AG04449 (cell line): ENCODE data around the gene WNT11.

ENCODE experiments used
- CTCF ChIA-PET: fragments of 350-600 bp; formaldehyde crosslinking; extraction: SDS; loops from one replicate; lab custom pipeline; 2021; ENCODE audit warnings: antibody characterized with exemption; lab: Yijun Ruan, JAX
- POLR2A ChIA-PET: fragments of 400-600, 350-600 bp; formaldehyde crosslinking; extraction: SDS; loops from one replicate; lab custom pipeline; 2020; ENCODE audit warnings: antibody characterized with exemption, inconsistent platforms; lab: Yijun Ruan, JAX
- DNase-seq: peaks from one replicate; pipeline ENCODE4 v3.0.0-alpha.2; 2010; ENCODE audit warnings: low read depth, low spot score
- H3K4me3 ChIP-seq: 2 replicates; pipeline ENCODE4 v1.5.1; 2011; ENCODE audit warnings: low read depth, mild to moderate bottlenecking, control low read depth, low read length
- CTCF ChIP-seq: IDR thresholded peaks from one replicate; pipeline ENCODE4 v1.5.1; 2011; ENCODE audit warnings: mild to moderate bottlenecking, moderate library complexity, low read length, control low read depth, inconsistent platforms; ENCODE audit not compliant: insufficient read depth; ENCODE audit errors: missing control alignments

Gene WNT11

GRCh38 chr11:76243957-76244285 lies 37.6 kb upstream of the WNT11 start:
- DNase-seq: no peak
- ChIA-PET POLR2A (no interaction called here), CTCF (no interaction called here)
- no peak for TF ChIP-seq CTCF
- no peak overlapping the region for H3K4me3 ChIP-seq

DNA sequence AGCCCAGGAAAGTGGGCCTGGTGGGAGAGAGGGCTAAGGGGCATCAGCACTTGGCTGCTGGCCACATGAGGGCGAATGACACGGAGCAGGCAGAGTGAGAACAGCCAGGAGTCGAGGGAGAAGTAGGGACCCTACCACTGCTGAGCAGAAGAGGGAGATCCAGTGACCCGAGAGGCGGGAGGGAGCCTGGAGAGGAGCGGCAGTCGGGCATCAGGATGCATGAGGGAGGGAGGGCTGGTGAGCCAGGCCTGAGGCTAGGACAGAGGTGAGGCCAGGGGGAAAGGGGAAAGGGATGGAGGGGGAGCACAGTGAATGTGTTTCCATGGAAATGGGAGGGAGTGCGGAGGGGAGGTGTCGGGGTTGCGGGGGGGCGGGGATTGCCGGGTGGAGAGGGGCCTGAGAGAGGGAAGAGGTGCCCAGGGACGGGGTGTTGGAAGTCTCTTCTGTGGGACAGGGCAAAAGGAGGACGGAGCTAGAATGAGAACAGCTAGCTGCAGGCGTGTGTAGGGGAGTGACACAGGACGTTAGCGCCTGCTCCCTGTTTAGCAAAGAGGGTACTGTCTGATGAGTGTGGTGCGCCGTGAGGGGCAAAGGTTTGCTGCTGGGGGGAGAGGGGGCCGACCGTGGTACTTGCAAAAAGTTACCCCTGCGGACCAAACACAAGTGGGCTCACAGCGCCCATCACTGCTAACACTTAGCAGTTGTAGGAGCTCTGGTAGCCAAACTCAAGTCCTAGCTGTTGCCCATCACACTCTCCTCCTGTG lies 37.1 kb upstream of the WNT11 start:
- no peak for DNase-seq
- TF ChIP-seq CTCF: no peak
- ChIA-PET CTCF (interaction anchor here (1.3 kb wide), 1 partner anchor 36 kb away, joined by 3 read pairs; no protein-coding TSS in a partner anchor), POLR2A (no interaction called here)
- no peak overlapping the region for H3K4me3 ChIP-seq

DNA sequence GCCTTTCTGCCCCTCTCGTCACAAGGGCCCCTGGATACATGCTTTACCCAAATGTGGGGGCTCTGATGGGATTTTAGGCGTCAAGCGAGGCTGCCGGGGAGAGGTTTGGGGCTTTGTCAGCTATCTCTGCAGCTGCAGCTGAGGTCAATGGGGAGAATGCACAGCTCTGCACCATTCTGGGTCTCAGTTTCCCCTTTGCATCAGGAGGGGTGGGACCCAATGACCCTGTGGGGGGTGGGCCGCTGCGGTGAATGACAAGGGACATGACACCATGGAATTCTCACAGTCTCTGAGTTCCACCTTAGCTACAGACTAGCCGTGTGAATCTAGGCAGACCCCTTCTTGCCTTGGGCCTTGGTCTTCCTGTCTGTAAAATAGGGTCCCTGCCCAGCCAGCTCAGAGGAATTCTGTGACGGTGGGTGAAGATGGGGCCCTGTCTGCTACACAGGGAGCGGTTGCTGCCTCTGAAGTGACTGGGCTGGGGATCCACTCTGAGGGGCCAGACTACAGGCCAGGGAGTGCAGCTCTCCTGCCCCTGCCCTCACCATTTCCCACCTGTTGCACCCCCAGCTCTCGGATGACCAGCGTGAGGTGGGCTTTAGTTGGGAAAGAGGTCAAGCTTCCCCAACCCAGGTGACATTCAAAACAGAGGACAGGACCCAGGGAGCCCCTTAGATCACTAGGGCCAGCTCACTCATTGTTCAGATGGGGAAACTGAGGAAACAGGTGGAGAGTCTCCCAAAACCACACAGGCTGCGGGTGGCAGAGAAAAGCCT lies 35.9 kb upstream of the WNT11 start:
- ChIA-PET POLR2A (no interaction called here), CTCF (interaction anchor here (1.2 to 1.3 kb wide), 2 partner anchors 34 to 35 kb away, joined by 3 to 5 read pairs; no protein-coding TSS in a partner anchor)
- H3K4me3 ChIP-seq: no peak overlapping the region
- no peak for DNase-seq
- no peak for TF ChIP-seq CTCF

GRCh38 chr11:76241243-76242000 lies 35.1 kb upstream of the WNT11 start:
- ChIA-PET POLR2A (no interaction called here), CTCF (interaction anchor here (1.2 kb wide), 1 partner anchor 33 kb away, joined by 5 read pairs; no protein-coding TSS in a partner anchor)
- H3K4me3 ChIP-seq: no peak overlapping the region
- no peak for DNase-seq
- TF ChIP-seq CTCF: no peak

DNA sequence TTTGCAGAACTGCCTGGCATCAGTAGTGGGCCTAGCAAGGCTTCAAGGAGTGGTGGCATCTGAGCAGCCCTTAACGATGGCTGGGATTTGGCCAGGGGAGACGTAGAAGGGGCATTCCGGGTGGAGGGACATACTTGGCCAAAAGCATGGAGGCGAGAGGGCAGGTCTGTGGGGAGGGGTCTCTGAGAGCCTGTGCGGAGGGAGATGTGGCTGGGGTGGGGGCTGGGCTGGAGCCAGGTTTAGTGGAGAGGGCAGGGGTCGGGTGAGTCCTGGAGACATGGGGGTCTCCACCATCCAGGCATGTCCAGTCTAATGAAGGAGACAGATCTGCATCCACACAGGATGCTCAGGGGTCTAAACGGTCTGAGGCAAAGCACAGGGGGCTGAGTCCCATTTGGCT lies 34.4 kb upstream of the WNT11 start:
- POLR2A ChIA-PET: no interaction called here
- no peak overlapping the region for H3K4me3 ChIP-seq
- CTCF ChIA-PET: interaction anchor here (8.3 kb wide), 1 partner anchor 32 kb away, joined by 60 read pairs; the partner anchor contains the start of gene WNT11
- no peak for DNase-seq
- no peak for TF ChIP-seq CTCF
